HG02623 (cell line): ENCODE data around the gene NEURL1.
"Not testable (repeated sequence)": the region's sequence is repeated elsewhere in the genome, so short reads cannot be mapped to it uniquely, and the experiment has no call there.

Experiments used
- ATAC-seq: cut with Tn5 transposase; IDR thresholded peaks from one replicate; pipeline ENCODE4 v1.9.1; 2021; ENCODE audit warnings: moderate library complexity; ENCODE audit not compliant: unreplicated experiment

Gene NEURL1

DNA sequence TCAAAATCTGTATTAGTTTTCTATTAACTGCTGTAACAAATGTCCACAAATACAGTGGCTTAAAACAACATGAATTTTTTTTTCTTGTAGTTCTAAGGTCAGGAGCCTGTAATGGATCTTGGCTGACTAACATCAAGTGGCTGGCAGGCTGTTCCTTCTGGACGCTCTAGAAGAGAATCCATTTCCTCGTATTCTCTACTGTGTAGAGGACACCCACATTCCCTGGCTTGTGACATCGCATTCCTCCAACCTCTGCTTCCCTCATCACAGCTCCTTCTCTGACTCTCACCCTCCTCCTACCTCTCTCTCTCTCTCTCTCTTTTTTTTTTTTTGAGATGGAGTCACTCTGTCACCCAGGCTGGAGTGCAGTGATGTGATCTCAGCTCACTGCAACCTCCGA lies 30.0 kb upstream of the NEURL1 start:
- no peak for ATAC-seq

DNA sequence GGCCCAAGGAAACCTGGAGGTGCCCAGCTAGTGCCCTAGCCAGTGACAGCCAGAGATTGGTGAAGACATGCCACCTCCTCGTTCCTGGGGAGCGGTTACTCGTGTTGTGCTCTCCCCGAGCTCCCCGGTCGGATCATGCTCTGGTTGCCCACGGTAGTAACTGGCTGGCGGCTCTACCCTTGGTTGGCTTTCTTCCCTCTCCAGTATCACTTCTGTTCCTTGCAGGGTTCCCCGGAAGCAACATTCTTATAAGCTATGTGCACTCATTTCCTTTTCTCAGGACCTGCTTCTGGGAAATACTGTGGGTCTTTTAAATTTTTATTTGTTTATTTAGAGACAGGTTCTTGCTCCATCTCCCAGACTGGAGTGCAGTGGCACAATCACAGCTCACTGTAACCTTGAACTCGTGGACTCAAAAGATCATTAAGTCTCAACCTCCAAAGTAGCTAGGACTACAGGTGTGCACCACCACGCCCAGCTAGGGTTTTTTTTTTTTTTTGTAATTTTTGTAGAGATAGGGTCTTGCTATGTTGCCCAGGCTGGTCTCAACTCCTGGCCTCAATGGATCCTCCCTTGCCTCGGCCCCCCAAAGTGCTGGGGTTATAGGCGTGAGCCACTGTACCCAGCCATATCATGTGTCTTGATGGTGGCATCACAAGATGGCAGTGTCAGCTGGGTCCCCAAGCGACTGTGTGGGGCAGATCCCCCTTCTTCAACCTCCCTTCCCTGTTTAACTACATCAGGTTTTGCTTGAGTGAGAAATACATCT lies 27.9 kb upstream of the NEURL1 start:
- no peak for ATAC-seq

DNA sequence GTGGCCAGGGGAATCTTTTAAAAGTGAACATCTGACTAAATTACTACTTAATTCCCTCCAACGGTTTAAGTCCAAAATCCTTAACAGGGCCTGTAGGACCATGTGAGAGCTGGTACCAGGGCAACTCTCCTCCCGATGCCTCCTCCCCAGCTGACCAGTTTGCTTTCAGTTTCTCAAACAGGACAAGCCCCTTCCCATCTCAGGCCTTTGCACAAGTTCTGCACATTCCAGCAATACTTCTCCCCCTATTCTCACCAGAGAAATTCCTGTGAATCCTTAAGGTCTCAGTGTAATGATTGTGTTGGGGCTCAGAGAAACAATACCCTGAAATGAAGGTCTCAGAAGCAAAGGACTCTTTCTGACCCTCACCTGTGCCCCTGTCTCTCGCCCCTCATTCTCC lies 26.8 kb upstream of the NEURL1 start:
- ATAC-seq = no peak

- ATAC-seq = no peak
Observed at GRCh38 chr10:103467406-103467805, 26.1 kb upstream of the NEURL1 start.

GRCh38 chr10:103469201-103469600 lies 24.3 kb upstream of the NEURL1 start:
- ATAC-seq = no peak

DNA sequence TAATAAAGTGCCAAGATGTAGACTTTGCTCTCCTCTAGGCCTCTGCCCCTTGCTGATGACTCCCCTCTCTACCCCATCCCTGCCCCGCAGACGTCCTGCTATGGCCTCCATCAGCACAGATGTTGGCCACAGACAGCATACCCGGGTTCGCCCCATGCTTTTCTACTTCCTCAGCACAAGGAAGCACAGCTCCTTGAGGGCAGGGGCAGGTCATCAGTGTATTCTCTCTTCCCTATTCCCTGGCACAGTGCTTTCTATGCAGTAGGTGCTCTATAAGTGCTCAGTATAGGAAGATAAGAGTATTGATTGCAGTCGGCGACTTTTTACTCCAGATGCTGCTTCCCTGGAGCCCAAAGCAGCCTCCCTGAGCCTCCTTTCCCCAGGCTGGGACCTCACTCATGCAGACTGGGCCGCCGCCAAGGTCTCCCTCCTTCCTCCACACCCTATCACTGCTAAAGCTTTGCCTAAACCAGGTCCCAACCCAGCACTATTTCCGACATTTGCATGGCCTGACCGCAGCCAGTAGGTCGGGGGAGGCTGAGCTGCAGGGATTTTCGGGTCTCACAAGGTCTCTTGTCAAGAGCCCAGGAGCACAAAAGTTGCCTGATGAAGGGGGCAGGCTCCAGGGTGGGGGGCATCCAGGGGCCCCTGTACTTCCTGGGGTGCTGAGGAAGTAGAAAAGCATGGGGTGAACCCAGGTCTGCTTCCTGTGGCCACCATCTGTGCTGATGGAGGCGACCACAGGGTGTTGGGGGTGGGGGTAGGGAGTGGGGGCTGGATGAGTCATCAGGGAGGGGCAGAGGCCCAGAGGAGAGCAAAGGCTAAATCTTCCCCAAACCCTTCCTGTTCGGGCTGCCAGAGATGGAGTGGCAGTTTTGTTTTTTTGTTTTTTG lies 22.5 kb upstream of the NEURL1 start:
- peak; percentile 78 for ATAC-seq

- no peak for ATAC-seq
Observed at GRCh38 chr10:103472005-103472404, 21.5 kb upstream of the NEURL1 start.

DNA sequence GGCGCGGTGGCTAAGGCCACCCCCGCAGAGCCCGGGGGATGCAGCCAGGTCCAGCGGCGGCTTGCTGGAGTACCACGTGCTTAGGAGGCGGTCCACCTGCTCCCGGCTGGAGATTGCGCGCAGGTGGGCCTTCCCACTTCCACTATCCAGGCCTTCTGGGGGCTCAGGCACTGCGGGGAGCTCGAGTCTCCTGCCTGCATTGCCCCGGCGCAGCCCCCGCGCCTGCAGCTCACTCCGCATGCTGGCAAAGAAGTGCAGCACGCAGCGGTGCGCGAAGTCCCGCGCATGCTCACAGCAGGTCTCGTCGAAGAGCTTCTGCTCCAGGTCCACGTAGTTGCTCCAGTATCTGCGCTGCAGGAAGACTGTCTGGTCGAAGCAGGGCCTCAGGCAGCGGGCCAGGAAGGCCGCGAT lies 20.2 kb upstream of the NEURL1 start:
- ATAC-seq = no peak

DNA sequence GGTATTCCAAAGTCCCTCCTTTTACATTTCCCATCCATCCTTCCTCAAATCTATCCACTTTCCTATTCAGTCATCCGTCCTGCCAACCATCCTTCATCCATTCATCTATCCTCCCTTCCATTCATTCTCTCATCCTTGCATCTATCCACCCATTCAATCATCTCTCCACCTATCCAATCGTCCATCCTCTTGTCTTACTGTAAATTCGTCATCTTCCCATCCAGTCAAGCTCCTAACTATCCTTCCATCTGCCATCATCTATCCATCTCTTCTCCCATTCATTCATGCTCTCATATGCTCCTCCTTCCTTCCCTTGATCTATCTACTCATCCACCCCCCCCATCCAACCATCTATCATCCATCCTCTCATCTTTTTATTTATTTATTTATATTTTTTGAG lies 19.4 kb upstream of the NEURL1 start:
- ATAC-seq = no peak

DNA sequence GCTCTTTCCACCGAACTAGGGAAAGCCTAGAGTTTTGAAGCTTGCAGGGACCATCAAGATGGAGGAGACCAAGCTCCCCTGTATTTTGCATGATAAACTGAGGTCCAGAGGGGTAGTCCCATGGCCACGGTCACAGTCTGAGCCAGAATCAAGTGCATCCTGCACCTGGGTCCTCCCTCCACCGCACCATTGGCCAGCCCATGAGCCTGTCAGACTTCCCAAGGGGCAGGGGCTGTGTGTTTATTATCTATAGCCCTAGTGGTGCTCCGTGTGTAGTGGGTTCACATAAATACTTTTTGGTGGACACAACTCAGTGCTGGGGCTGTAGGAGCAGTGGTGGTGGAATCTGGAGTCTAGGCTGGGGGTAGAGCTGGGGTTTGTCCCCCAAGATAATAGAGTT lies 18.1 kb upstream of the NEURL1 start:
- no peak for ATAC-seq

DNA sequence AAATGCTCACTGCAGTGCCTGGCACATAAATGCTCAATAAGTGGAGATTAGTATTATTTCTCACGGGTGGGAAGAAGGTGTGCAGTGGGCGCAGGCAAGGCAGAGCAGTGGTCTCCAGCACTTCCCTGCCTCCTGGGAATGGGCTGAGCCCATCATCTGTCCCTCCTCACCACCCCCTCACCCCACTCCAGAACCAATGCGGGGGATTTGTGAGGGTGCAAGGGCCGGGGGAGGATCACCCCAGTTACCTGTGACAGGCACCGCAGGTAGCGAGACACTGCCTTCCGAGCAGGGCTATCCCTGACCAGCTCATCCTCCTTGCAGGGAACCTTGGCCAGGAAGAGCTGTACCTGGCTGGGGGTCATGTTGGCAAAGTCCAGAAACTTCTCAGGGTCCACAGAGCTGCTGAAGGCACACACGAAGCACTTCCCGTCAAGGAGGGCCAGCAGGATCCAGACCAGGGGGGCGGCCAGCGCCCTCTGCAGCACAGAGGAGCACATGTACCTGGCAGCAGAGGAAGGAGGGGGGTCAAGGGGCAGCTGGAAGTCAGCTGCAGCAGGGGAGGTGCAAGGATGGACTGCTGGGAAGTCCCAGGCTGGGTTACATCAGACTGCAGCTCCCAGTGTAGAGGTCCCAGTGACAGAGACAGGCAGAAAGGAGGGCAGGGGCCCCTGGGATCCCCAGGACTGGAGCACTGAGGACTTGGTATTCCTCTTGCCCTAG lies 17.3 kb upstream of the NEURL1 start:
- ATAC-seq = no peak

GRCh38 chr10:103478671-103479070 lies 14.8 kb upstream of the NEURL1 start:
- no peak for ATAC-seq

DNA sequence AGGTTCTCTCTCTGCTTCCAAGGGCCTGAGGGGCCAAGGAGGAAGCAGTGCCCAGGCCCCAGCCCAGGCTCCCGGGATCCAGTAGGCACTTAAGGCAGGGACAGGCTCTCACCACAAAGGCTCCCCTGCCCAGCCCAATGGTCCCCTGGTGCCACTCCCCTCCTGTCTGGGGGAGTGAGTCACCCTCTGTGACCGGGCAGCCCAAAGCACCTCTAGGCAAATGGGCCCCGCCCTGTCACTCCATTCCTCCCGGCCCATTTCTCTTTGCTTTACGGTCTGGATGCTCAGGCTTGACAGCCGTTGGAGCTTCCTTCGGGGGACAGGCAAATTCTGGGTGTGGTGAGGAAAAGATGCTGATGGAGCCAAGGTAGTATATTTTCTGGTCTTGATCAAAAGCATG lies 14.4 kb upstream of the NEURL1 start, which contains the start of gene CALHM3:
CALHM3 (minus strand) TSS at position 106 of the 400 bp plus-strand sequence. CDS start 208 bp downstream, outside the sequence.
- no peak for ATAC-seq

DNA sequence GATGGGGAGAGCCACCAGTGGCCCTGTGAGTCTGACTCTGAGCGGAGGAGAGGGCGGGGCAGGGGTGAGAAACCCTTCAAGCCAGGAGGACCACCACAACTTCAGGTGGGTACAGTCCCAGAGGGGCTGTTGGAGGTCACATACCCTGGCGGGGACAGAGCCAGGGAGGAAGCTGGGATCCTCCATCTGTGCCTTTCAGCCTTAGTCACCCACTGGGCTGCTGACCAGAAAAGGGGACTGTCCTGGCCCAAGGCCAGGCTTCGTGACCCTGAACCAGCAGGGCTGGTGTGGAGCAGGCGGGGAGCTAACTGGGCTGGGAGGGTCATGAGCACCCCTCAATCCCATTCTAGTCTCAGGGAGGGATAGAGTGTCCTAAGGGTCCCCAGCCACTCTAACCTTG lies 13.0 kb upstream of the NEURL1 start:
- no peak for ATAC-seq

DNA sequence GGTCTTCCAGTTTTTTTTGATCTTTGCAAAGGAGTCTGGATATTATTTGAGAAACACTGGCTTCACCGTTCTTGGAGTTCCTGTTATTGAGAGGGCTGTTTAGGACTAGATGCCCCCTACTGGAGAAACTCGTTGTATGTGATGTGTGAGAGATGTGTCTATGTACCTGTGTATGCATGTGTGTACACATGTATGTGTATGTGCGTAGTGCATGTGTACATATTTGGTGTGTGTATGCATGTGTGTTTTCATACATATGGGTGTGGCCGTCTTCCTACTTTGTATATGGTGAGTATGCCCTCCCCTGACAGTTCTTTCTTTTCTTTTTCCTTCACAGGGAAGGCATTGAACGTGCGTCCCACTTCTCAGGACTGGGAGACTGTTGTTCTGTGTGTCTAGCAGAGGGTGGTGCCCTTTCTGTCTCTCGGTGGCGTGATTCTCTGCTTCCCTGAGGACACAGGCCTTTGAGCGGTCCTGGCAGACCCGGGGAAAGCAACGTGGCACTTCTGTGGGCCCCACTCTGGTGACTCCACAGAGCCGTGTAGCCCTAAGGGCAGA lies 11.5 kb upstream of the NEURL1 start:
- ATAC-seq = no peak

DNA sequence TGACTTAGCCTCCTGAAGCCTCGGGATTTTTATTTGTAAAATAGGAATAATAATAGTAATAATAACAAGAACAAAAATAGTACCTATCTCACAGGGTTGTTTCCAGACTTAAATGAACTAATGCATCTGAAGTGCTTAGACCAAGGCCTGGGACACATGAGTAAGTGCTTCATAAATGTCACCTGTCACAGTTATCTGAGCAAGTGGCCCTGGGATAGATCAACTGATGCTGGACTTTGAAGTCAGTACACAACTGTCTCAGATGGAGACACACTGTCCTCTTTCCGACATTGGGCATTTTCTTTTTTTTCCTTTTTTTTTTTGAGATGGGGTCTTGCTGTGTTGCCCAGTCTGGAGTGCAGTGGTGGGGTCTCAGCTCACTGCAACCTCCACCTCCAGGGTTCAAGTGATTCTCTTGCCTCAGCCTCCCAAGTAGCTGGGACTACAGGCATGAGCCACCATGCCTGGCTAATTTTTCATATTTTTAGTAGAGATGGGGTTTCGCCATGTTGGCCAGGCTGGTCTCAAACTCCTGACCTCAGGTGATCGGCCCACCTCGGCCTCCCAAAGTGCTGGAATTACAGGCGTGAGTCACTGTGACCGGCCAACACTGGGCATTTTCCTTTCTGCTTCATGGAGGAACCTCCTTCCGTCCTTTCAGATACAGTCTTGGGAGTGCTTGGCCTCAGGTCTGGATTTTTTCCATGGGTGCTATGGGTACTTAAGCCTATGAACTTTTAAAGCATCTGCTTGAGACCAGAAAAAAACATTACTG lies 6.7 kb upstream of the NEURL1 start:
- not testable (repeated sequence) for ATAC-seq

- ATAC-seq = no peak
Observed at GRCh38 chr10:103487410-103487708, 6.1 kb upstream of the NEURL1 start.

DNA sequence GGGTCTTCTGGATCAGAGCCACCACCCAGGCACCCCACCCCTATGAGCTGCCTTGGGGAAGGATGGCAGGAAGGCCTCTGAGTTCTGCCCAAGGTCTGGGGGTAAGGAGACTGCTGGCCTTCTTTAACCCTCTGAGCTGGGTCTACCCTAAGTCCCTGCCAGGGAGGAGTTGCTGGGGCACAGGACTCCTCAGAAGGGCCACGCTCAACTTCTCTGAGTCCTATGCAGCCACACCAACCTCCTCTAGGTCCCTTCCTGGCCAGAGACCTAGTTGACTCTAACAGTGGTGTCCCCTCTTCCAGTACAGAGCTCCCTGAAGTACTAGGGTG lies 2.6 kb upstream of the NEURL1 start:
- no peak for ATAC-seq

DNA sequence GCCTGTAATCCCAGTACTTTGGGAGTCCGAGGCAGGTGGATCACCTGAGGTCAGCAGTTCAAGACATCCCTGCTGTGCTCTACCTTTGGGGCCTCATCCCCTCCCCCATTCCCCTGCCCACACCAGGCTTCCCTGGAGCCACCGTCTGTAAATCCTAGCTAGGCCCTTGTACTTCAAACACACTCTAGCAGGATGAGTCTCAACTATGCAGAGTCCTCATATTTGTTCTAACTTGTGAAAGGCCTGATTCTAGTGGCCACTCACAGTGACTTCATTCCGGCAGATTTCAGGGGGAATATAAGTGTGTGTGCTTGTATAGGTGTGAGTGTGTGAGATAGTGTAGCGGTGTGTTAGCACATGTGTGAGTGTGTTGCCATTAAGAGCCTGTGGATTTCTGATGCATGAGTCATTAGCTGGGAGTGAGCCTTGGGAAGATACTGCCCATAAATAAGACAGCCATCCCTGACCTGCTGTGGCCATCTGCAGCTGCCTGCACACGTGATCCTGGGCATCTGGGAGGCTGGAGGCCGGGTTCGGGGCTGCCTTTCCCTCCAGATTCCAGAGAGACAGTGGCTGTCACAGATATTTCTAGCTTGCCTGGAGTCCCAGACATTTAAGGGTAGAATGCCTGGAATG lies 1.7 kb upstream of the NEURL1 start:
- ATAC-seq = no peak

DNA sequence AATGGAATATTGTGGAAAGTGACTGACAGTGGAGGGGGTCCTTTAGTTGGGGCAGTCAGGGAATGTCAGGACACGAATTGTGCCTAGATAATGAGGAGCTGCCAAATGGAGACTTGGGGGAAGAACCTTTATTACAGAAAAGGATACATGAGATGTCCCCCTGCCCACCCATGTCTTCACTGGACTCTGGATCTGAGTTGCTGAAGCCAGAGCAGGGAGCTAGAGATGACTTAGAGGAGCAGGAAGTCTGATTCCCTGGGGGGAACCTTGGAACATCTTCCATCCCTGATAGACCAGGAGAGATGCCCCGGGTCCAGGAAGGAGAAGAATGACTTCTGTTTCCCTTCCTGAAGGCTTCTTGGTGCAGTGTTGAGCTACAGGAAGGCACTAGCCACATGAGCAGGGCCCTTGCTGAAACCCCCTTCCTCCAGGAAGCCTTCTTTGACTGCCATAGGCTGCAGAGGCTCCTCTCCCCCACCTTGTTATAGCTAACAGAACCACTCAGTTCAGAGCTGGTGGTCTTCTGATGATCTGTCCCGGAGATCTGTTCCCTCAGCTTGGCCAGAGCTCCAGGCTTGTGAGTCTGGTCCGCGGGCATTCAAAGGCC lies 747 bp upstream of the NEURL1 start:
- no peak for ATAC-seq
